HEK293 (cell line): ENCODE results near the gene CXXC5.
A peak's percentile ranks its signal among the peaks of the same experiment; 100 is the strongest.

ENCODE experiments used
- CTCF ChIA-PET: fragments of 350-600 bp; formaldehyde crosslinking; extraction: SDS; loops from one replicate; lab custom pipeline; 2021; ENCODE audit warnings: antibody characterized with exemption; lab: Yijun Ruan, JAX
- POLR2A ChIA-PET: fragments of 300-600 bp; formaldehyde crosslinking; extraction: SDS; loops from one replicate; lab custom pipeline; 2020; ENCODE audit warnings: antibody characterized with exemption, inconsistent platforms; lab: Yijun Ruan, JAX
- H3K27ac ChIP-seq: fragments of 200-500 bp; sonication (Bioruptor generic); 2 replicates; pipeline ENCODE4 v1.5.1; 2014; ENCODE audit warnings: low read depth, low read length, control low read depth, inconsistent platforms; ENCODE audit errors: extremely low read depth
- H3K36me3 ChIP-seq, 2 experiments: fragments of 200-500 bp in 1 of 2; sonication (Bioruptor generic) in 1 of 2; 1 replicate in 1 of 2; 2 replicates in 1 of 2; pipeline ENCODE4 v1.5.1; 2014 to 2017; ENCODE audit warnings: inconsistent platforms in 2 of 2, low read length in 2 of 2; ENCODE audit not compliant: control insufficient read depth in 2 of 2, insufficient read depth in 1 of 2
- H3K4me1 ChIP-seq: fragments of 200-500 bp; sonication (Bioruptor generic); 2 replicates; pipeline ENCODE4 v1.5.1; 2014; ENCODE audit warnings: mild to moderate bottlenecking, low read length, inconsistent platforms; ENCODE audit not compliant: control insufficient read depth, insufficient read depth
- H3K4me3 ChIP-seq: 2 replicates; pipeline ENCODE4 v1.5.1; 2011; ENCODE audit warnings: low read depth, mild to moderate bottlenecking, control low read depth, low read length, moderate library complexity
- H3K9me3 ChIP-seq: fragments of 200-500 bp; sonication (Bioruptor generic); 2 replicates; pipeline ENCODE4 v1.5.1; 2014; ENCODE audit warnings: low read depth, low read length, inconsistent platforms; ENCODE audit not compliant: control insufficient read depth, insufficient read depth
- EGR2 ChIP-seq: fragments of 450-650 bp; formaldehyde crosslinking; IDR thresholded peaks from 2 replicates; pipeline ENCODE4 v1.5.1; 2016; ENCODE audit warnings: low read depth, missing biosample characterization, missing genetic modification characterization
- GLIS1 ChIP-seq: fragments of 450-650 bp; formaldehyde crosslinking; IDR thresholded peaks from 2 replicates; pipeline ENCODE4 v1.5.1; 2016; ENCODE audit warnings: missing biosample characterization, missing genetic modification characterization
- HOXA7 ChIP-seq: sonication (generic); formaldehyde crosslinking; IDR thresholded peaks from 2 replicates; pipeline ENCODE4 v1.8.1; 2022; ENCODE audit warnings: missing genetic modification reagents, borderline replicate concordance
- REST ChIP-seq: fragments of 450-650 bp; formaldehyde crosslinking; IDR thresholded peaks from 2 replicates; pipeline ENCODE4 v1.5.1; 2016; ENCODE audit warnings: missing biosample characterization, missing genetic modification characterization
- SCRT1 ChIP-seq: fragments of 450-650 bp; formaldehyde crosslinking; IDR thresholded peaks from 2 replicates; pipeline ENCODE4 v1.5.1; 2016; ENCODE audit warnings: missing biosample characterization, missing genetic modification characterization, borderline replicate concordance
- SETDB1 ChIP-seq: IDR thresholded peaks from one replicate; pipeline ENCODE4 v1.6.1; 2017; ENCODE audit warnings: mild to moderate bottlenecking, low read length, moderate library complexity, mixed read lengths; ENCODE audit not compliant: insufficient read length
- SP2 ChIP-seq: fragments of 450-650 bp; formaldehyde crosslinking; IDR thresholded peaks from 2 replicates; pipeline ENCODE4 v1.5.1; 2016; ENCODE audit warnings: missing biosample characterization, missing genetic modification characterization
- TCF7L2 ChIP-seq: IDR thresholded peaks from 2 replicates; pipeline ENCODE4 v1.6.1; 2011; ENCODE audit warnings: low read depth, mild to moderate bottlenecking, inconsistent platforms, low read length, moderate library complexity, borderline replicate concordance
- TRIM28 ChIP-seq: IDR thresholded peaks from 2 replicates; pipeline ENCODE4 v1.6.1; 2011; ENCODE audit warnings: low read length, control low read depth, borderline replicate concordance
- ZBTB17 ChIP-seq: fragments of 450-650 bp; formaldehyde crosslinking; IDR thresholded peaks from 2 replicates; pipeline ENCODE4 v1.5.1; 2016; ENCODE audit warnings: missing biosample characterization, missing genetic modification characterization
- ZBTB21 ChIP-seq: fragments of 450-650 bp; formaldehyde crosslinking; IDR thresholded peaks from 2 replicates; pipeline ENCODE4 v1.5.1; 2017; ENCODE audit warnings: missing biosample characterization, missing genetic modification characterization
- ZFHX2 ChIP-seq: fragments of 450-650 bp; formaldehyde crosslinking; conservative IDR thresholded peaks from 2 replicates; pipeline ENCODE4 v1.5.1; 2016; ENCODE audit warnings: missing biosample characterization, missing genetic modification characterization
- ZNF18 ChIP-seq: fragments of 450-650 bp; formaldehyde crosslinking; IDR thresholded peaks from 2 replicates; pipeline ENCODE4 v1.5.1; 2016; ENCODE audit warnings: missing biosample characterization, missing genetic modification characterization
- ZNF202 ChIP-seq: fragments of 450-650 bp; formaldehyde crosslinking; IDR thresholded peaks from 2 replicates; pipeline ENCODE4 v1.5.1; 2016; ENCODE audit warnings: missing biosample characterization, missing genetic modification characterization, borderline replicate concordance
- ZNF24 ChIP-seq: fragments of 450-650 bp; formaldehyde crosslinking; IDR thresholded peaks from 2 replicates; pipeline ENCODE4 v1.5.1; 2016; ENCODE audit warnings: missing biosample characterization, missing genetic modification characterization
- ZNF274 ChIP-seq, 2 experiments: fragments of 200-500 bp in 1 of 2; fragments of 450-650 bp in 1 of 2; sonication (Bioruptor generic) in 1 of 2; formaldehyde crosslinking in 1 of 2; IDR thresholded peaks; 2 replicates each; pipeline versions ENCODE4 v1.5.1 to v1.6.1; 2014 to 2016; ENCODE audit warnings: borderline replicate concordance in 1 of 2, inconsistent platforms in 1 of 2, low read length in 1 of 2, missing biosample characterization in 1 of 2, missing genetic modification characterization in 1 of 2
- ZNF350 ChIP-seq: fragments of 450-650 bp; formaldehyde crosslinking; IDR thresholded peaks from 2 replicates; pipeline ENCODE4 v1.5.0; 2017; ENCODE audit warnings: missing biosample characterization, mild to moderate bottlenecking, missing genetic modification characterization
- ZNF426 ChIP-seq: fragments of 450-650 bp; formaldehyde crosslinking; IDR thresholded peaks from 2 replicates; pipeline ENCODE4 v1.5.1; 2017; ENCODE audit warnings: missing biosample characterization, missing genetic modification characterization, mild to moderate bottlenecking, inconsistent platforms, moderate library complexity
- ZNF48 ChIP-seq: fragments of 450-650 bp; formaldehyde crosslinking; IDR thresholded peaks from 2 replicates; pipeline ENCODE4 v1.5.1; 2016; ENCODE audit warnings: missing biosample characterization, missing genetic modification characterization
- ZNF600 ChIP-seq: fragments of 450-650 bp; formaldehyde crosslinking; IDR thresholded peaks from 2 replicates; pipeline ENCODE4 v1.5.1; 2016; ENCODE audit warnings: missing biosample characterization, missing genetic modification characterization
- ZNF624 ChIP-seq: fragments of 450-650 bp; formaldehyde crosslinking; IDR thresholded peaks from 2 replicates; pipeline ENCODE4 v1.5.1; 2017; ENCODE audit warnings: missing biosample characterization, missing genetic modification characterization
- ZNF639 ChIP-seq: fragments of 450-650 bp; formaldehyde crosslinking; IDR thresholded peaks from 2 replicates; pipeline ENCODE4 v1.5.1; 2016; ENCODE audit warnings: missing biosample characterization, missing genetic modification characterization

Gene CXXC5

GRCh38 chr5:139666551-139666950 lies 18.4 kb downstream of the CXXC5 start:
- CTCF ChIA-PET = interaction anchor here (0.9 to 1.6 kb wide), 3 partner anchors 8 to 99 kb away, joined by 3 read pairs; no protein-coding TSS in a partner anchor
- TF ChIP-seq ZBTB17 (tag by site-specific recombination) = 0 out of 2 replicates have a peak, but pooled peaks have one; percentile 11
- no peak for TF ChIP-seq HOXA7 (CRISPR knock-in tag)
- peak; percentile 60; the same call in 1 of the 2 replicates for TF ChIP-seq ZNF600 (tag by site-specific recombination)
- Histone ChIP-seq H3K27ac (no peak overlapping the region), H3K9me3 (no peaks in the 10 kb centered on the region), H3K4me1 (peaks cover 4% of the 10 kb centered on the region; the same call in 1 of the 2 replicates), H3K4me3 (no peak overlapping the region), H3K36me3 (no peaks in the 10 kb centered on the region)
- POLR2A ChIA-PET = interaction anchor here (0.6 kb wide), 1 partner anchor 325 kb away, joined by 3 read pairs; no protein-coding TSS in a partner anchor

GRCh38 chr5:139667001-139667729 lies 19.0 kb downstream of the CXXC5 start:
- TF ChIP-seq ZNF24 (tag by site-specific recombination) (no peak), ZFHX2 (tag by site-specific recombination) (peak; percentile 87), ZNF274 (IDR thresholded peaks at IDR 0.05; ENCODE audit: low read length) (no peak), ZNF274 (tag by site-specific recombination; IDR thresholded peaks at IDR 0.05; ENCODE audit: borderline replicate concordance) (no peak), TCF7L2 (no peak), SP2 (tag by site-specific recombination) (0 out of 2 replicates have a peak, but pooled peaks have one; percentile 15), ZNF350 (tag by site-specific recombination) (no peak), ZBTB21 (tag by site-specific recombination) (no peak), ZNF624 (no peak), EGR2 (tag by site-specific recombination) (peak; percentile 90), ZNF639 (tag by site-specific recombination) (no peak), ZNF202 (tag by site-specific recombination) (no peak), REST (no peak), GLIS1 (no peak), ZNF18 (no peak), SCRT1 (tag by site-specific recombination) (no peak), ZNF426 (tag by site-specific recombination) (no peak), SETDB1 (no peak), TRIM28 (no peak), ZNF48 (tag by site-specific recombination) (no peak)
- H3K9me3 ChIP-seq = no peaks in the 10 kb centered on the region
- no peak overlapping the region for H3K4me3 ChIP-seq
- CTCF ChIA-PET = interaction anchor here (0.6 to 1.6 kb wide), 3 partner anchors 19 to 98 kb away, joined by 3 read pairs; partner anchors contain the start of gene CXXC5
- 0 out of 2 replicates have a peak overlapping the region, but pooled peaks have one; percentile 55 for H3K27ac ChIP-seq
- POLR2A ChIA-PET = interaction anchor here (0.6 to 1.2 kb wide), 2 partner anchors 79 to 325 kb away, joined by 3 to 5 read pairs; no protein-coding TSS in a partner anchor
- H3K36me3 ChIP-seq = no peaks in the 10 kb centered on the region
- H3K4me1 ChIP-seq = peaks cover 4% of the 10 kb centered on the region; the same call in 1 of the 2 replicates
